ENCODE results near the gene LSAMP. TPM values are rescaled to one million over a fixed set of nuclear protein-coding genes. Genes with fewer than 3 reads are reported as not detected.
A peak's percentile ranks its signal among the peaks of the same experiment; 100 is the strongest.

Gene LSAMP
- total and polyA plus RNA-seq, 7 donors, result 0.23 to 47.1 (median 22.9) TPM

DNA sequence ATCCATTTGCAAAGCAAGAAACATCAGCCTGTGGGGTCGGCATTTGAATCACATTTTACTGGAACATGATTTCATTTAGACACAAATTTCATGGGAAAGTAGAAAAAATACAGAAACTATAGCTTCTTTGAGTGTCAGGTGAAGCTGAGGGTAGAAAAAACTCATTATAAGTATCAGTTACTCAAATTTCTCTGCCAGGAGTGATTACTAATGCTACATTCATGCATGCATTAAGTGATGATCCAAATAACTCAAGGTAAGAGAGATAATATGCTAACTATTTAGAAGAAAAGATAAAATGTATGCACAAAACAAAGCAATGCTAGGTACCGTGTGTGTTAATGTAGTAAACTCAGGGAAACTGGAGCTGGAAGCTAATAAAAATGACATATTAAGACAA lies 416.0 kb downstream of the LSAMP start:
- WGBS, 2 donors, result 73 to 82% methylated on average over 2 of the region's 2 CpGs
- Histone ChIP-seq H3K9me3 (no peaks in the 10 kb centered on the region), H3K36me3 (no peaks in the 10 kb centered on the region), H3K4me1 (peaks cover 0 to 18% (median 9%) of the 10 kb centered on the region in 4 donors), H3K27ac (no peak overlapping the region), H3K27me3 (no peaks in the 10 kb centered on the region), H3K4me3 (no peak overlapping the region)
- no peak for TF ChIP-seq POLR2A (IDR thresholded peaks at IDR 0.05)
- TF ChIP-seq POLR2AphosphoS5 (IDR thresholded peaks at IDR 0.05), result no peak
- TF ChIP-seq CTCF (IDR thresholded peaks at IDR 0.05), result no peak
- TF ChIP-seq EP300 (IDR thresholded peaks at IDR 0.05), result no peak
- intact Hi-C loops (cut with DNase I), result no loop called here
- DNase-seq, result no peak

GRCh38 chr3:116028157-116028556 lies 417.1 kb downstream of the LSAMP start:
- Histone ChIP-seq H3K9me3 (no peaks in the 10 kb centered on the region), H3K27me3 (no peaks in the 10 kb centered on the region), H3K36me3 (no peaks in the 10 kb centered on the region), H3K27ac (no peak overlapping the region), H3K4me3 (no peak overlapping the region), H3K4me1 (peaks cover 0 to 18% (median 9%) of the 10 kb centered on the region in 4 donors)
- TF ChIP-seq POLR2AphosphoS5 (IDR thresholded peaks at IDR 0.05) (peak in 1 of 4 donors; percentile 19), POLR2A (IDR thresholded peaks at IDR 0.05) (no peak)
- no peak for DNase-seq
- intact Hi-C loops (cut with DNase I), result no loop called here
- 89 to 94% methylated on average over 1 of the region's 1 CpG for WGBS, 2 donors

GRCh38 chr3:116020989-116021388 lies 424.3 kb downstream of the LSAMP start:
- H3K27ac ChIP-seq, result no peak overlapping the region
- no peaks in the 10 kb centered on the region for H3K27me3 ChIP-seq
- no peaks in the 10 kb centered on the region for H3K4me1 ChIP-seq
- WGBS, 2 donors, result 53 to 75% methylated on average over 1 of the region's 1 CpG
- DNase-seq, result no peak
- H3K36me3 ChIP-seq, result no peaks in the 10 kb centered on the region
- TF ChIP-seq EP300 (IDR thresholded peaks at IDR 0.05), result no peak
- no peak for TF ChIP-seq CTCF (IDR thresholded peaks at IDR 0.05)
- TF ChIP-seq POLR2AphosphoS5 (IDR thresholded peaks at IDR 0.05), result no peak
- TF ChIP-seq POLR2A (IDR thresholded peaks at IDR 0.05), result no peak
- H3K4me3 ChIP-seq, result no peak overlapping the region
- intact Hi-C loops (cut with DNase I), result no loop called here
- no peaks in the 10 kb centered on the region for H3K9me3 ChIP-seq

DNA sequence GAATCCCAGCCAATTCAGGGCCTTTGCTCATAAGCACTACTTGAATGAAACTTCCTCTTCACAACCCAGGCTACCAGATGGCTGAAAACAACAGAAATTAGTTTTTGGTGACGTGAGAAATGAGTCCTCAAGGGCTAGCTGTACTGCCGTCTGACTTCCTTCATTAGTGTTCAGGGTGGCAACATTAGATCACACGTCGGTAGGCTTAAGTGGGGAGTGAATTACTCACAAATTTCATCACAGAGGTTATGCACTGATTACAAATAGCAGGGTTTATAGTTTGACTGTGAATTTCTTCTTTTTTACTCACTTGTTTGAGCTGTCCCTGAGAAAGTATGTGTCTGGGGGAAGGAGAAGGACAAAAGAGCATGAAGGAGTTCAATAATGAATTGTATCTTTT lies 424.8 kb downstream of the LSAMP start:
- 49 to 68% methylated on average over 4 of the region's 4 CpGs for WGBS, 2 donors
- no peak overlapping the region for H3K4me3 ChIP-seq
- TF ChIP-seq EP300 (IDR thresholded peaks at IDR 0.05) (no peak), POLR2AphosphoS5 (IDR thresholded peaks at IDR 0.05) (no peak)
- no peak for DNase-seq
- no peaks in the 10 kb centered on the region for H3K36me3 ChIP-seq
- H3K4me1 ChIP-seq, result no peaks in the 10 kb centered on the region
- intact Hi-C loops (cut with DNase I), result no loop called here
- H3K27me3 ChIP-seq, result no peaks in the 10 kb centered on the region
- H3K27ac ChIP-seq, result no peak overlapping the region
- H3K9me3 ChIP-seq, result no peaks in the 10 kb centered on the region

GRCh38 chr3:116019254-116019763 lies 426.0 kb downstream of the LSAMP start:
- H3K9me3 ChIP-seq, result no peaks in the 10 kb centered on the region
- intact Hi-C loops (cut with DNase I), result no loop called here
- WGBS, 2 donors, result 66 to 89% methylated on average over 4 of the region's 4 CpGs
- TF ChIP-seq POLR2AphosphoS5 (IDR thresholded peaks at IDR 0.05) (no peak), CTCF (IDR thresholded peaks at IDR 0.05) (no peak)
- no peak overlapping the region for H3K4me3 ChIP-seq
- no peak overlapping the region for H3K27ac ChIP-seq
- no peak for DNase-seq
- no peaks in the 10 kb centered on the region for H3K27me3 ChIP-seq
- no peaks in the 10 kb centered on the region for H3K4me1 ChIP-seq
- no peaks in the 10 kb centered on the region for H3K36me3 ChIP-seq

DNA sequence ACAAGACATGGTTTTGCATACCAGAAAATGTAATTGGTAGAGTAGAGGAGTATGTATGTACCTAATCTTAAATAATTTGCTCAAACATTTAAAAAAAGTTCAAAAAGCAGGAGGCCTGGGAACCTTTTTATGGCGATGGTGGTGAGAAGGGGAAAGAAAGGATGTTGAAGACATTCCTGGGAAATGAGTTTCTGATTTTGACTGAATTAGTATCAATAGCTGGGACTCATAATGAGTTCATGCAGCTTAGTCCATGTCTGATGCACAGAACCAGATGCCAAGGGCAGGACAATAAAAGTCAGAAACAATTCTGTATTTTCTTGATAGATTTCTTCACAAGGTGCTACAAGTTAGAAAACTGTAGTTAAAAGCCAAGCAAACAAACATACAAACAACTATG lies 426.6 kb downstream of the LSAMP start:
- Histone ChIP-seq H3K4me1 (no peaks in the 10 kb centered on the region), H3K36me3 (no peaks in the 10 kb centered on the region), H3K4me3 (no peak overlapping the region), H3K27ac (no peak overlapping the region), H3K27me3 (no peaks in the 10 kb centered on the region), H3K9me3 (no peaks in the 10 kb centered on the region)
- 86 to 92% methylated on average over 1 of the region's 1 CpG for WGBS, 2 donors
- intact Hi-C loops (cut with DNase I), result no loop called here
- TF ChIP-seq POLR2A (IDR thresholded peaks at IDR 0.05) (no peak), EP300 (IDR thresholded peaks at IDR 0.05) (no peak), CTCF (IDR thresholded peaks at IDR 0.05) (no peak), POLR2AphosphoS5 (IDR thresholded peaks at IDR 0.05) (no peak)
- DNase-seq, result no peak

All from sigmoid colon (tissue), 7 donors.